Measurements from ENCODE around the gene NUDT15.
"Not testable (repeated sequence)": the region's sequence is repeated elsewhere in the genome, so short reads cannot be mapped to it uniquely, and the experiment has no call there.

Gene NUDT15

DNA sequence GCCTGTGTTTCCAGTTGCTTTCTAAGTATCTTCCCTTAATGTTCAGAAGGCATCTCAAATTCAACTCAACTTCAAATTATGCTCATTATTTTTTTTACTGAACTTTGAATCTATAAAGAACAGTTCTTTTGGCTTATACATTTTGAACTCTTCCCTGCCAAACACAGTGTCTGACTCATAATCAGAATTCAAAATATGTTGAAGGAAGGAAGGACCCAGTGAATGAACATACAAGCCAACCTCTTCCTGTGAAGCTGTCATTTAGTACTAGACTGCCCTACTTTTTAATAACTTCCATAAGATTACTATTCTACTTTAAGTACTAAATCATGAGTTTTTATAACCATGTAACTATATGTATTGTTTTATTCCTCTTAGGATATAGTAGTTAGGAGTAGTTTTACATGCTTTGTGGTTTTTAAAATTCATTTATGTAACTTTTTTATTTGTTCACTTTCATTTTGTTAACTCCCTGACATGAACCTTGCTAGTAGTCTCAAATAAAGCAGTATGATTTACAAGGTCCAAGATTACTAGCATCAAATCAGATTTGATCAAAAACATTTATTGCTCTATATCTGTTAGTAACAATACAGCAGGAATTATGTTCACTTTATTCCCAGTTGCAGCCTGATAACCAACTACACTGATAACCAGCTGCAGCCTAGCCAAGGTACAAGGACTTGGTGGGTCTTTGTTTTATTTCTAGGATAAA is 6.4 kb downstream of the NUDT15 start:
- DNase-seq: peak; percentile 79

DNA sequence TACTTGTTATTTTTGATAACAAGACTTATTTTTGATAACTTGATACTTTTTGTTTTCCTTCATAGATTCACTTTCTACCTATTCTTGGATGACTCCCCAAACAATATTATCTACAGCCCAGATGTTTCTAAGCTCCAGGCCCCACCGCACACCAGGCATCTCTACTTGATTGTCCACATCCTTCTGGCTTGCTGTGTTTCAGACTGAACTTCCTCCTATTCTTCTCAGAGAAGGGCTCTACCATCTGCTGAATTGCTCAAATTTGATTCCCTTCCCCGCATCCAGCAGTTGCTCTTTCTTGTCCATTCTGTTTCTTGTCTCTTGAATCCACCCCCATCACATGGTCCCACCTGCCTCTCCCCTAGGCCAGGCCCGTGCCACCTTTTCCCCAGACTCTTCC is 13.0 kb downstream of the NUDT15 start:
- DNase-seq: no peak

DNA sequence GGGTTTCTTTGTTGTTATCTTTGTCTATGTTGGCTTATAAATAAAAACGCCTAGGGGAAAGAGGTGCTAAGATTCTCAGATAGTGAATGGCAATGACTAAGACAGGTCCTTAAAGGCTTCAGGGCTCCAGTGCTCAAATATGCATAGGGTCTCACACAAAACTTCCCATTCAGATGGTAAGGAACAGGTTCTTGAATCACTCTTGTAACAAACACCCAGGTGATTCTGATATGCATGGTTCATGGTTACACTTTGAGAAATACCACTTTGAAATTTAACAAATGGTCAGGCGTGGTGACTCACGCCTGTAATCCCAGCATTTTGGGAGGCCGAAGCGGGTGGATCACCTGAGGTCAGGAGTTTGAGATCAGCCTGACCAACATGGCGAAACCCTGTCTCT is 17.1 kb downstream of the NUDT15 start:
- DNase-seq: no peak

DNA sequence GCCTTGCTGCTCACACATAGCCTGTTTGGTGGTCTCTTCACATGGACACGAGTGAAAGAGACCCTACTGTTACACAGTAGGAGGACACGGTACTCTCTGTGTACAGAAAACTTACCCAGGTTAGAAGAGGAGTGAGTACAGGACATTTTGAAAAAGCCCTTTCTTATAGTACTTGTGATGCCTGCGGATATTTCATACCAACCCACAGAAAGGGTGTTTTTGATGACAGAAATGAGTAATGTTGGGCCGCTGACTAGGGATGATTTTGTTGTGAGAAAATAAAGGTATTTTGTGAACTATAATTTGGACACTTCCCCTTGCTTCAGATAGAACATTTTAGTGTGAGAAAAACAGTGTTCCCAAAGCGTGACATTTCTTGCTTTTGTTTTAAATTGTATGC is 18.2 kb downstream of the NUDT15 start:
- no peak for DNase-seq

DNA sequence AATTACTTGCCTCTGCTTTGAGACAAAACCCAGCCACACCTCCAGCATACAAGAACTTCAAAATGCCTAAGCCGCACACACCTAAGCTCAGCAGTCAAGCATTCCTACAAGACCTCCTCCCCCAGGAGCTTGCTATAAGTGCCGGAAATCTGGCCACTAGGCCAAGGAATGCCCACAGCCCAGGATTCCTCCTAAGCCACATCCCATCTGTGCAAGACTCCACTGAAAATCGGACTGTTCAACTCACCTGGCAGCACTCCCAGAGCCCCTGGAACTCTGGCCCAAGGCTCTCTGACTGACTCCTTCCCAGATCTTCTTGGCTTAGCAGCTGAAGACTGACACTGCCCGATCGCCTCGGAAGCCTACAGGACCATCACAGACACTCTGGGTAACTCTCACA is 21.0 kb downstream of the NUDT15 start:
- DNase-seq: not testable (repeated sequence)

DNA sequence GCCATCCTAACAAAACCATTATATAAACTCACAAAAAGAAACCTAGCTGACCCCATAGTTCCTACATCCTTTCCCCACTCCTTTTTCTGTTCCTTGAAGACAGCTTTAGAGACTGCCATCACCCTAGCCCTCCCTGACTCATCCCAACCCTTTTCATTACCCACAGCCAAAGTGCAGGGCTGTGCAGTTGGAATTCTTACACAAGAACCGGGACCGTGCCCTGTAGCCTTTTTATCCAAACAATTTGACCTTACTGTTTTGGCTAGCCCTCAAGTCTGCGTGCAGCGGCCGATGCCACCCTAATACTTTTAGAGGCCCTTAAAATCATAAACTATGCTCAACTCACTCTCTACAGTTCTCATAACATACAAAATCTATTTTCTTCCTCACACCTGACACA is 22.4 kb downstream of the NUDT15 start:
- DNase-seq: not testable (repeated sequence)

DNA sequence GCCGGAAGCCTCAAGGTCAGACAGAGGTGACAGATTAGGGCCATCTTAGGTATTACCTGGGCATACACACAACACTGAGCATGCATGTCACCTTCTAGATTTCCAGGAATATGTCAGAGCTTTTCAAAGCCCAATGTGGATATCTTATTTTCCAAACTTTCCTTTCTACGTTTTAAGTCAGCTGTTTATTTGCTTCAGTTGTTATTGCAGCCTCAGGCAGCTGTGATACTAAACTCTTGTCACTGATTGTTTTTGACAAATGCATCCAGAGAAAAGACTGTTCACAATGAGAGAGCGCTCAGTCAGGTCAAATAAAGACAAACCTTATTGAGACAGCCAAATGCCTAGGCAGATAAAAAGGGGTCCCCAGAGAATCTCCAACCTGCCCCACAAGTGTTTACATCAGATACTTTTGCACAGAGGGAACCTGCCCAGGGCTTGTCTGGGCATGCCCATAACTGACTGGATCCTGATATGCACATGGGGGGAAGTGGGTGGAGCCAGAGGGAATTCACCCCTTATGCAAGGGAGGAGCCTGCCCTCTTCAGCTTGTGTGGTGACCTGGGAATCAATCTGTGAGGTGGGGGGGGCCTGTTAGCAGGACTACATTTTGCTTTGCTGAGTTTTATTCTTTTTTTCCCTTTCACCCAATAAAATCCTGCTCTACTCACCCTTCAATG is 28.9 kb downstream of the NUDT15 start:
- DNase-seq: peak; percentile 22

DNA sequence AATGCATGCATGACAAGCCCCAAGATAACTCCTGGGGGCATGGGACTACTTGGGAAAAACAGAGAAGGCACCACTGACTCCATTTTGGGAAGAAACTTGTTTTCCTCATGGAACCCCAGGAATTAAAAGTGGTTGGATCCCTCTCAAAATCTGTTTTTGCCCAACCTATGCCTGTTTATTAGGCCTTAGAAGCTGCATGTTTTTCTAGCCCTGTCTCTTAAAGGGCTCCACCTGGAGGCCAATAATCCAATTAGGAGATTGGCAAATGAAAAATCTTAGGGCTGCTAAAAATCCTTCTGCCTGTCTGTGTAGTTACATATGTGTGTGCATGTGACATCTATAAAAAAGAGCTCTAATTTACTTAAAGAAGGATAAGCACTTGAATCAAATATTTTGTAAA is 30.5 kb downstream of the NUDT15 start:
- DNase-seq: no peak

DNA sequence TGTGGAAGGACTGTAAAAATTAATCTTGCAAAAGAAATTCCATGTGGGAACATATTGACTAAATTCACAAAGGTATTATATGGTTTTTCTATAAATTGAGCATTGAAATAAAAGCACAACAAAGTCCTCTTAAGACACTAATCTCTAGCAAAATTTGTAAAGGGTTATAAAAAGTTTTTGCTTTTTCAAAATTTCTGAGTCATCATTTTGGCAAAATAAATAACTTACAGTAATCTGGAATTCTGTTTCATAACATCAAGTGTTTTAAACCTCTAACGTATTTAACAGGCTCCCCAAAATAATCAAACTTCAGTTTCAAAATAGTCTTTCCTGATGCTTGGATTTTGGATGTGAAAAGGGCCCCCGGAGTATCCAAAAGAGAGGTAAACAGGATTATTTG is 31.4 kb downstream of the NUDT15 start:
- DNase-seq: no peak

DNA sequence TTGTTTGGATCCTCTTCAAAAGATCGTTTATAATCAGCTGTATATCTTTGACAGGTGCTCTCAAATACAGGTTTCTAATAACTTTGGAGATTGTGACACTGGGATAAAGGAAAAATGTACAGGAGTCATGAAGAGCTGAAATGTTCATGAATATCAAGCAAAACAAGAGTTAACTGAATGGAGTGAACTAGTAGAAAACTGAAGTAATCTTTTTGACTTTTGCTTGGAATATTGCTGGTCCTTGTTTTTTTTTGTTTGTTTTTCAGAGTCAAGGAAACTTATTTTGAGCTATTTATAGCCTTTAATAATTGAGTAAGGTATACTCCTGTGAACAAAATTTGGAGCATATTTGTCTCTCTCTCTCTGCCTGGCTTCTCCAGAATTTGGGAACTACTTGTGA is 32.0 kb downstream of the NUDT15 start:
- DNase-seq: no peak

DNA sequence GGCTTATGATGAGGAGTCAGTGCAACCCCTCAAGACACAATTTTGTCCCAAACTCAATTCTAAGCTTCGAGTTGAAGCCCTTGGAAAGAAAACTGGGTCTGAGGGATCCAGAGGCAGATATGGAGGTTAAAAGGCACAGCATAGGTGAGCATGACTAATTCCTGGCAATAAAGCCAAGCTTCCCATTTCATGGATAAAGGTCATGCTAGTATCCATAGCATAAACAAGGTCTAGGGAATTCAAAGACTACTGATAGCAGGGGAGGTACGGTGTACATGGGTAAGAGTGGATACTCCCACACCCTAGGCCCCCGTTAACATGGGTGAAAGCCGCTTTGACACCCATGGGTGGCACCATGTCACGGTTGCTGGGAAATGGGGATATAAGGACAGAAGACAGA is 33.4 kb downstream of the NUDT15 start:
- DNase-seq: no peak

DNA sequence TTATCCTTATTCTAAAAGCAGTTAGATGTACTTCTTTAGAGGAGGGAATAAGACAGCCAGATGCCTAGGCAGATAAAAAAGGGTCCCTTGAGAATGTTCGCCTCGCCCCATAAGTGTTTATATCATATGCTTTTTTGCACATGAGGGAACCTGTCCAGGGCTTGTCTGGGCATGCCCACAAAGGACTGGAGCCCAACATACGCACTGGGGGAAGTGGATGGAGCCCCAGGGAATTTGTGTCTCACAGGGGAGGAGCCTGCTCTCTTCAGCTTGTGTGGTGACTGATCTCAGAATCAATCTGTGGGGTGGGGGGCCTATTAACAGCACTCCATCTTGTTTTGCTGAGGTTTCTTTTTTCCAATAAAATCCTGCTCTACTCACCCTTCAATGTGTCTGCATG is 34.8 kb downstream of the NUDT15 start:
- no peak for DNase-seq

DNA sequence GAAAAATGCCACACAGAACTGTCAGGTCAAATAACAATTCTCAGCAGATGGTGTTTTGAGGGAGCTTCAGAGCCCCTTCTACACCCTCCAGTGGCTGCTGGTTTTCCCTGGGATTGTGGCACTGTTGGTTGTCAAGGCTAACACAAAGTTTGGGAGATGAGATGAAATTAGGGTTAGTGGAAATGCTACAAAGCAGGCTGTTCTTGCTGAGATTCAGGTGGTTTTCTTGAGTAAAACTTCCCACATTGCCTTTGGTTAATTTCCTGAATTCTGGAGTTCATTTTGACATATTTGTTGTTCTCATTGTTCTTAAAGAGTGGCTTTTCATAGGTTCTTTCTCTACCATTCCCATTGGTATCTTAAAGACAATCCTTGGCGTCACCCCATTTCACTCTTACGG is 35.3 kb downstream of the NUDT15 start:
- DNase-seq: no peak

DNA sequence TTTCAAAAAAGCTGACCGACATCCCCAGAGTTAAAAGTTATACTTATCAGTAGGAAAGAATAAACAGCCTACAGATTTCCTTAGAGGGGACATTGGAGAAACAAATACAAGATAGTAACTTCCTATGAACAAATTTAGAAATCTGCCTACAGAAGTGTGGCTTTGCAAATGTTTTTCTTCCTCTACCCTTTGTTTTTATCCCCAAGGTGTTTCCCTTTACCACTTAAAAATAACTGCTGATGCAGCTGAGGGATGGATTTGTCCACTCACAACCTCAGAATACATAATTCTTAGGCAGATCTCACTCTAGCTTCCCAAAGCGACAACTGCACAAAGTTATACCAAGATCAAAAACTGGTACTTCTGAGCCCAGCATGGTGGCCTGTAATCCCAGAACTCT is 36.5 kb downstream of the NUDT15 start:
- no peak for DNase-seq

DNA sequence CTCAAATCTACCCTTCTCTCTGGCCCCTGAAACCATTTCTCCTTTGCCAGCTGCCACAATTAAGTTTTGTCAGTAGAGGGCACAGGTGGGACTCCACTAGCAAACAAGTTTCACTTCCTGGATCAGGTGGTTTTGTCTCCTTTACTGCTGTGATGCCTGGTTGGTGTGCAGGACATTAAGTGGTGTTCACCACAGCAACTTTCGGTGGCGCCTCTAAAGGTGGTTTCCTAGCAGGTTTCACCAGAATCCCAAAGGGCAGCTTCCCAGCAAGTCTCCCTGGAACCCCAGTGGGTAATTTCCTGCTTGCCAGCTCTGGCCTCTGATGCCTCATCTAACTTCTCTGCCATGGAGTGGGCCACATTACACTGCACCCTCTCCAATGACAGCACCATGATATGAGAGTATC is 40.7 kb downstream of the NUDT15 start:
- DNase-seq: no peak

DNA sequence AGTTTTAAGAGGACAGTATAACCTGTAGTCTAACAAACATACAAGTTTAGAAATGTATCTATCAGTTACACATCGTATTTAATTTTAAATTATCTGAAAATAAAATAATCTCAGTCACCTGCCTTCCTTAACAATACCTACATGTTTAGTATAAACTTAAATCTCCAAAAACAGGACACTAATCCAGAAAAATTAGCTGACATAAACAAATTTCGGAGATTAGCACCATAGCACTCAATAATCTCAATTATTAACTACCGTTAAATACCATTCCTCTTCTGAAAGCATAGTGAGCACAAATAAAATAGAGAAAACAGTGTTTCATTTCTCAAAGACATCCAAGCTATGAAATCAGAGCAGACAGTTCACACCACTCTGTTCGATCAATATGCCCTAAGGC is 44.2 kb downstream of the NUDT15 start:
- no peak for DNase-seq

DNA sequence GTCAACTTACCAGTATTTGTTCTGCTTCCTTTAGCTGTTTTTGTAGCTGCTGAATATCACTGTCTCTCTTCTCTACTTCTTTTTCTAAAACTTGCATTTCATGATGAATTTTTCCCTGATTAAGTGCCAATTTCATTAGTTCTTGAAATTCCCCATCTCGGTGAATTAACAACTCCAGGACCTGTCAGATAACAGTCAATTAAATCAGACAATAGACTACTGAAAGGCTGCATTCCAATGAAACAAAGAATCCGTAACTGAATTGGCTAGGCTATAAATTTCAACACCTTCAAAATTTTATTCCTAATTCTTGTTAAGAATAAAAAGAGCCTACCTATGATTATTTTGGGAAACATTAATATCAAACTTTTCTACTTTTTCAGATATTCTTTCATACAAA is 48.7 kb downstream of the NUDT15 start:
- no peak for DNase-seq

DNA sequence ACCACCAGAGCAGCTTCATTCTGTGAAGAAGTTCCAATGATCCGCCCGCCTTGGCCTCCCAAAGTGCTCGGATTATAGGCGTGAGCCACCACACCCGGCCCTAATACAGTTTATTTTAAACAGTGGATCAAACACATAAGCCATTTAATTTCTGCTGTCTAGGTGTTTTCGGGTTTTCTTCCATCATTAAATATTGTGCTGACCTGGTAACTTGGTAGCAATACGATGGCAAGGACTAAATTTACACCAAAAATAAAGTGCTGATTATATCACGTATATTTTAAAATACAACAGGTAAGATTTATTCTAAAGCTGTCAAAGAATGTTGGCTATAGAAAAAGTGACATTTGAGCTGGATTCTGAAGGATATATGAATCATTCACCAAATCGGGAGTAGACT is 56.1 kb downstream of the NUDT15 start:
- DNase-seq: no peak

DNA sequence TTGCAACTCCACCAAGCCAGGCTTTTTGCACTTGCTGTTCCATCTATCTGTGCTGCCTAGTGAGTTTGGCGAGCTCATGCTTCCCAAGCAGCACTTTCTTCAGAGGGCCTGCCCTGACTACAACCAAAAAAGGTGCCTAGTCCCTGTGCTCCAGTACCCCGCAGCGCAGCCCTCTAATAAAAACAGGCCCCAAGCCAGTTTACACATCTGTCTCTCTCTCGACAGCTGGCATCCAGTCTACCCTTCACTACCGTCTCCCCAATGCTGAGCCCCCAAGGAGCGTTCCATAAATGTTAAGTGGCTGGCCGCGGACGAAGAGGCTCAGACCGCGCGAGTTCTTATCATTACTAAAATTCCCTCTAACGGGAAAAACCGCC is 56.9 kb downstream of the NUDT15 start:
- no peak for DNase-seq

DNA sequence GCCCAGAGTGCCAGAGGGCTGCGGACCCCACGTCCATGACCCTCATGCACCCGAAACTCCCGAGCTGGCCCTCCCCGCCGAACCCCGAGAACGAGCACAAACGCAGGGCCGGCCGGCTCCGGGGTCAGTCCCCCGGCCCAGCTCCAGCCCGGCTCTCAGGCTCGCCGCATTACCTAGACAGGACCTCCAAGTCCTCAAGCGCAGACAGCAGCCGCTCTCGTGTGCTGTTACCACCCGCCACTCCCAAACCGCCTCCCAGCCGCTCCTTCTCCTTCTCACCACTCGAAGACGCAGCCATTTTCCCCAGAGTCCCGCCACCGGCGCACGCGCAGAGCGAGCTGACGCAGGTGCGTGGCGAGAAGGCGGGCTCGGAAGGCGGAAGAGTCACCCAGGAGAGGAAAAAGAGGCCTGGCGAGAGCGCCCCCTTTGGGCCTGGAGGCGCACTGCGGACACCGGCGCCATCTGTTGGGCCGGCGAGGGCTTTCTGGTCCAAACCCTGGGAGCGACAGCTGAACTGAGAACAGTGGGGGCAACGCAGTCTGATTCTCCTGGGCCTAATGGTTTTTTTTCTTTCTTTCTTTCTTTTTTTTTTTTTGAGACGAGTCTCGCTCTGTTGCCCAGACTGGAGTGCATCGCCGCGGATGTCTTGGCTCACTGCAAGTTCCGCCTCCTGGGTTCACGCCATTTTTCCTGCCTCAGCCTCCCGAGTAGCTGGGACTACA is 57.4 kb downstream of the NUDT15 start, which contains the start of gene MED4:
MED4 (minus strand) TSS at position 324 of the 722 bp plus-strand sequence; CDS start at position 298, 26 bp downstream.
- peak; percentile 93 for DNase-seq

DNA sequence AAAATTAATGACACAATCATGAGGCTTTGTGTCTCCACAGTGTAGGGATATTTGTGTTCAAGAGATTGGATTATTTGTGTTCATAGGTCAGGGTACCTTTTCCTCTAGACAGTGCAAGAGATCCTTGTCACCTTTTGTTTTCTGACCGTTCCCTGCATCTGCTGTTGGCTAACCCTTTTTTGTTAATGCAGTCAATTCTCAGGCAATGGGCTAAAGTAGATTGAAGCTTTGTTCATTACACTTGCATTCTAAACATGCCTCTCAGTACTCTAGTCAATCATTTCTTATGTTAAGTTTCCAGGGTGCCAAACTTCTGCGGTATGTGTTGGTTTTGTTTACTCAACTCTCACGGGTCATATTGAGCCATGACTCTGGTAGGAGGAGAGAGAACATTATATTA is 59.1 kb downstream of the NUDT15 start:
- no peak for DNase-seq
